ENCODE data around the gene ZFYVE28. TPM values are rescaled to one million over a fixed set of nuclear protein-coding genes. Genes with fewer than 3 reads are reported as not detected.

ZFYVE28 gene
- total RNA-seq, 6 donors from 2014 or later: 10.8 to 51.3 (median 15.2) TPM

GRCh38 chr4:2462218-2462991 is 44.0 kb upstream of the ZFYVE28 start:
- no peaks in the 10 kb centered on the region for H3K9me3 ChIP-seq
- WGBS, 2 donors: 10 to 22% methylated on average over 28 to 55 of the region's 99 CpGs
- peak overlapping the region in 1 of 4 donors; percentile 56 for H3K27ac ChIP-seq
- peak overlapping the region; percentile 41 to 67 (median 58) for H3K4me3 ChIP-seq
- no peaks in the 10 kb centered on the region for H3K36me3 ChIP-seq
- DNase-seq: peak; percentile 65 to 94
- peak; percentile 64 to 96 for ATAC-seq (ENCODE audit: low FRiP score in 2 of 2)
- H3K27me3 ChIP-seq: no peaks in the 10 kb centered on the region
- TF ChIP-seq EP300 (IDR thresholded peaks at IDR 0.05): no peak
- TF ChIP-seq POLR2AphosphoS5 (IDR thresholded peaks at IDR 0.05): no peak
- TF ChIP-seq CTCF (IDR thresholded peaks at IDR 0.05): peak; percentile 50 to 77 (median 69)
- H3K4me1 ChIP-seq: peaks cover 9 to 15% (median 11%) of the 10 kb centered on the region in 4 donors

DNA sequence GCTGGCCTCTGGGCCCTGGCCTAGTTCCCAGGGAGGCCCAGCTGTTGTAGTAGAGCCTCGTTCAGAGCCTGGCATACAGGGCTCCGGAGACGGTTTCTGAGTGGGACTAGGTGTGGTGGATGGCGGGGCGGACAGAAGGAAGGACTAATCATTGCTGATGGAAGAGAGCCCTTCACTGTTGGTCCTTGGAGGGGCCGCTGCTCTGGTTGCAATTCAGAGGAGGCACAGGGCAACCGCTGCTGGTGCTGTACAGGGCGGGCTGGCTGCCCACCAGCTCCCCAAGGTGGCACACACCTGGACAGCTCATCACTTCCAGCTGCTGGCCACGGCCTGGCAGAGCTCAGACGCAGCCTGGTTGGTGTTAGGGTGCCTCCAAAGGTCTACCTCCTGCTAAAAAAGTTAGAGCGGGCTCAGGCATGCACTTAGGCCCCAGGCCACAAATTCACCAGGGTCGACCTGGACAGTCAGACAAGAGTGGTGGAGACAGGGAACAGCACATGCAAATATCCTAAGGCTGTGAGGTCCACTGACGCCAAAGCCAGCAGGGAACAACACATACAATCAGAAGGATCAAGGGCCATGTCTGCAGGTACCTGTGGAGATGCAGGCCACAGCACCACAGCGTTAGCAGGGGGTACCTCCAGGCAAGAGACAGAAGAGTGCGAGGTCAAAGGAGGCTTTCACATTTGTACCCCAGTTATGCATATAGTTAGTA is 43.0 kb upstream of the ZFYVE28 start:
- TF ChIP-seq POLR2A (IDR thresholded peaks at IDR 0.05): no peak
- no peak for TF ChIP-seq POLR2AphosphoS5 (IDR thresholded peaks at IDR 0.05)
- no peak for TF ChIP-seq CTCF (IDR thresholded peaks at IDR 0.05)
- no peak for TF ChIP-seq EP300 (IDR thresholded peaks at IDR 0.05)
- Histone ChIP-seq H3K27ac (no peak overlapping the region), H3K27me3 (no peaks in the 10 kb centered on the region), H3K4me1 (peaks cover 9 to 15% (median 11%) of the 10 kb centered on the region in 4 donors), H3K9me3 (no peaks in the 10 kb centered on the region), H3K36me3 (no peaks in the 10 kb centered on the region), H3K4me3 (no peak overlapping the region)
- peak in 1 of 2 donors; percentile 47 for DNase-seq
- no peak for ATAC-seq (ENCODE audit: low FRiP score in 2 of 2)
- WGBS, 2 donors: 87 to 88% methylated on average over 14 to 15 of the region's 15 CpGs

DNA sequence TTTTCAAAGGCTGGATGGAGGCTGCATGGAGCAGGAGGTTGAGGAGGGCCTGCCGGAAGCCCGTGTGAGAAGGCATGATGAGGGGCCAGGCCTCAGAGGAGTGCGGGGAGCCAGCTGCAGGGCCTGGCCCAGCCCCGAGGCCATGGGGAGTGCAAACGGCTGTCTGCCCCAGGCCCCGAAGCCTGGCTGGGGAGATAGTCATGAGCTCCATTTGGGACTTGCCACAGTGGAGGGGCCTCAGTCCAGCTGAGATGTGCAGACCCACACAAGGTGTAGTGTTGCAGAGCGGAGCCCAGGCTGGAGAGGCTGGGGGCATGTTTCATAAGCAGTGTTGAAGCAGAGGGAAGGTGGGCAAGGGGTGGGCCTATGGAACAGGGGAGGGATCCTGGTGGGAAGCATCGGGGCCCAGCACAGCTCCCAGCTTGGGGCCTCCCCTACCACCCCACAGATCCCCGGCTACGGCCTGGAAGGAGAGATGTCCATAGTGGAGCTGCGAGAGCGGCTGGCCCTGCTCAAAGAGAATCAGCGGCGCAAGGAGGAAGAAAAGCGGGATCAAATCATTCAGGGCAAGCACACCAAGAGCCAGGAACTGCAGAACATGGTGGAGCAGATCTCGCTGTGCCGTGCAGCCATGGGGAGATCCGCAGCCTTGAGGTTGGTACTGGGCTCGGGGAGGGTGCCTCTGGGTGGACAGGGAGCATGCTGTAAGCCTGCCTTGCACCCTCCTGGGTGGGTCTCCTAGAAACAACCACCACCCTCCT is 41.3 kb upstream of the ZFYVE28 start:
- Histone ChIP-seq H3K27ac (no peak overlapping the region), H3K9me3 (no peaks in the 10 kb centered on the region), H3K27me3 (no peaks in the 10 kb centered on the region), H3K36me3 (no peaks in the 10 kb centered on the region), H3K4me1 (peaks cover 9 to 15% (median 11%) of the 10 kb centered on the region in 4 donors), H3K4me3 (no peak overlapping the region)
- DNase-seq (peak in 1 of 2 donors; percentile 54), ATAC-seq (ENCODE audit: low FRiP score in 2 of 2) (peak in 1 of 2 donors; percentile 3)
- WGBS, 2 donors: 92 to 94% methylated on average over 18 to 19 of the region's 19 CpGs
- TF ChIP-seq POLR2AphosphoS5 (IDR thresholded peaks at IDR 0.05) (no peak), EP300 (IDR thresholded peaks at IDR 0.05) (no peak), POLR2A (IDR thresholded peaks at IDR 0.05) (no peak), CTCF (IDR thresholded peaks at IDR 0.05) (no peak)

- 76 to 89% methylated on average over 22 to 37 of the region's 38 CpGs for WGBS, 2 donors
- peak in 1 of 2 donors; percentile 16 for ATAC-seq (ENCODE audit: low FRiP score in 2 of 2)
- peak in 1 of 2 donors; percentile 70 for DNase-seq
Measured at GRCh38 chr4:2458546-2459491, 40.4 kb upstream of the ZFYVE28 start.

More at GRCh38 chr4:2458546-2459491, 40.4 kb upstream of the ZFYVE28 start:
- Histone ChIP-seq H3K36me3 (no peaks in the 10 kb centered on the region), H3K27me3 (no peaks in the 10 kb centered on the region), H3K4me3 (no peak overlapping the region), H3K9me3 (no peaks in the 10 kb centered on the region), H3K27ac (no peak overlapping the region), H3K4me1 (peaks cover 9 to 15% (median 11%) of the 10 kb centered on the region in 4 donors)
- TF ChIP-seq POLR2AphosphoS5 (IDR thresholded peaks at IDR 0.05) (no peak), EP300 (IDR thresholded peaks at IDR 0.05) (no peak), CTCF (IDR thresholded peaks at IDR 0.05) (no peak), POLR2A (IDR thresholded peaks at IDR 0.05) (no peak)
